Measurements from ENCODE around the gene CTPS2. TPM values are rescaled to one million over a fixed set of nuclear protein-coding genes. Genes with fewer than 3 reads are reported as not detected.
"Not testable (repeated sequence)": the region's sequence is repeated elsewhere in the genome, so short reads cannot be mapped to it uniquely, and the experiment has no call there.

CTPS2 gene
- total RNA-seq, 1 donor from 2014 or later, result 10.7 TPM

- peaks cover 30% of the 10 kb centered on the region for H3K36me3 ChIP-seq
- intact Hi-C loops (cut with DNase I), result no loop called here
- no peaks in the 10 kb centered on the region for H3K27me3 ChIP-seq
- no peak overlapping the region for H3K4me3 ChIP-seq
- H3K27ac ChIP-seq, result no peak overlapping the region
- DNase-seq (no peak), ATAC-seq (no peak)
- H3K4me1 ChIP-seq, result no peaks in the 10 kb centered on the region
- no peaks in the 10 kb centered on the region for H3K9me3 ChIP-seq
- TF ChIP-seq CTCF (IDR thresholded peaks at IDR 0.05), result no peak
These were observed 24.6 kb upstream of the CTPS2 start for GRCh38 chrX:16737024-16737423.

DNA sequence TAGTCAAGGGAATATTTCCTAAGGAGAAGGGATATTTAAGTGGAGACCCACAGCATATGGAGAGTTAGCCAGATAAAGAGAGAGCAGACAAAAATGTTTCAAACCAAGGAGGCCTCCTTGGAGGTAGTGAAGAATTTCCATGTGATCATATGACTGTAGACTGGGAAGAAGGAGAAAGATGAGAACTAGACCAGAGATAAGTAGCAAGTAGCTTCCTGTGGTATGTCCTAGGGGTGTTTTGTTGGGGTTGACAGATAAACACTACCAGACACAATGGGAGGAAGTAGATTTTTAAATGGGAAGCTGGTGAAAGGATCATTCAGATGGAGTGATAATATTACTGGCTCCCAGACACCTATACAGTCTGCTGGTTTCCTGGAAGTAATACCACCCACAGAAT is 20.5 kb upstream of the CTPS2 start:
- no peak for DNase-seq

GRCh38 chrX:16730450-16730849 is 18.0 kb upstream of the CTPS2 start:
- DNase-seq (no peak), ATAC-seq (no peak)
- Histone ChIP-seq H3K4me3 (no peak overlapping the region), H3K27ac (no peak overlapping the region), H3K27me3 (no peaks in the 10 kb centered on the region), H3K36me3 (no peaks in the 10 kb centered on the region), H3K4me1 (no peaks in the 10 kb centered on the region), H3K9me3 (no peaks in the 10 kb centered on the region)
- no peak for TF ChIP-seq CTCF (IDR thresholded peaks at IDR 0.05)
- intact Hi-C loops (cut with DNase I), result no loop called here

More for the DNA sequence above, 20.5 kb upstream of the CTPS2 start:
- no peak for ATAC-seq
- intact Hi-C loops (cut with DNase I), result no loop called here
- no peak overlapping the region for H3K27ac ChIP-seq
- no peaks in the 10 kb centered on the region for H3K9me3 ChIP-seq
- no peak overlapping the region for H3K4me3 ChIP-seq
- H3K27me3 ChIP-seq, result no peaks in the 10 kb centered on the region
- TF ChIP-seq CTCF (IDR thresholded peaks at IDR 0.05), result no peak
- H3K4me1 ChIP-seq, result no peaks in the 10 kb centered on the region
- peaks cover 17% of the 10 kb centered on the region for H3K36me3 ChIP-seq

GRCh38 chrX:16727637-16728036 is 15.2 kb upstream of the CTPS2 start:
- H3K9me3 ChIP-seq, result no peaks in the 10 kb centered on the region
- DNase-seq (no peak), ATAC-seq (no peak)
- no peaks in the 10 kb centered on the region for H3K27me3 ChIP-seq
- H3K4me3 ChIP-seq, result no peak overlapping the region
- H3K27ac ChIP-seq, result no peak overlapping the region
- no peaks in the 10 kb centered on the region for H3K4me1 ChIP-seq
- H3K36me3 ChIP-seq, result no peaks in the 10 kb centered on the region
- intact Hi-C loops (cut with DNase I), result no loop called here
- TF ChIP-seq CTCF (IDR thresholded peaks at IDR 0.05), result no peak

GRCh38 chrX:16726347-16726988 is 14.0 kb upstream of the CTPS2 start:
- H3K27me3 ChIP-seq; intact Hi-C loops (cut with DNase I); H3K27ac ChIP-seq; H3K36me3 ChIP-seq; H3K4me3 ChIP-seq; H3K9me3 ChIP-seq; H3K4me1 ChIP-seq; ATAC-seq; DNase-seq: not testable (repeated sequence)

DNA sequence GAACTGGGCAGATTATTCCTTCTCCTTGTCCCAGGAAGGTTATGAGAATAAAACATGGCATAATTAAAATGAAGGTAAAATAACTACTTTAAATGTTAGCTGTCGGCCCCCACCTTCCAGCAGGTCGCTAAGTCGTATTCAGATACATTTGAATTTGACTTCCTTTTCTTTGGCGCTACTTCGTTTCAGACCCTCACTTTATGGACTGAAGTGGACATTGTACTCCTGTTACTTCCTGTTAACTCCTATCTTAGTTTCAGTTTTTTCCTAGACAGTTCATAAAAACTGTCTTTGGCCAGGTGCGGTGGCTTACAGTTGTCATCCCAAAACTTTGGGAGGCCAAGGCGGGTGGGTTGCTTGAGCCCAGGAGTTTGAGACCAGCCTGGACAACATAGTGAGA is 12.6 kb upstream of the CTPS2 start:
- Histone ChIP-seq H3K4me3 (no peak overlapping the region), H3K4me1 (no peaks in the 10 kb centered on the region), H3K36me3 (no peaks in the 10 kb centered on the region), H3K27ac (no peak overlapping the region), H3K9me3 (no peaks in the 10 kb centered on the region), H3K27me3 (no peaks in the 10 kb centered on the region)
- intact Hi-C loops (cut with DNase I), result no loop called here
- ATAC-seq, result no peak
- no peak for DNase-seq
- TF ChIP-seq CTCF (IDR thresholded peaks at IDR 0.05), result no peak
